H9 (cell line): Measurements from ENCODE around the gene ABCA3. TPM values are rescaled to one million over a fixed set of nuclear protein-coding genes. Genes with fewer than 3 reads are reported as not detected.

ENCODE experiments used
- DNase-seq: peaks from one replicate; pipeline ENCODE4 v3.0.0-alpha.2; 2017
- H2AFZ ChIP-seq: one replicate; pipeline ENCODE4 v1.6.1; 2013; ENCODE audit warnings: mild to moderate bottlenecking, low read length, control low read depth, moderate library complexity
- H2AK5ac ChIP-seq: 2 replicates; pipeline ENCODE4 v1.6.1; 2013; ENCODE audit warnings: low read length, control low read depth, mixed read lengths; ENCODE audit not compliant: insufficient read length
- H2BK120ac ChIP-seq: one replicate; pipeline ENCODE4 v1.6.1; 2013; ENCODE audit warnings: low read depth, mild to moderate bottlenecking, low read length, control low read depth, inconsistent platforms; ENCODE audit not compliant: poor library complexity, severe bottlenecking
- H2BK12ac ChIP-seq: 2 replicates; pipeline ENCODE4 v1.6.1; 2013; ENCODE audit warnings: low read length, control low read depth, mixed read lengths, low read depth; ENCODE audit not compliant: insufficient read length
- H2BK15ac ChIP-seq: 2 replicates; pipeline ENCODE4 v1.6.1; 2013; ENCODE audit warnings: low read depth, low read length, control low read depth
- H2BK20ac ChIP-seq: one replicate; pipeline ENCODE4 v1.6.1; 2013; ENCODE audit warnings: low read depth, mild to moderate bottlenecking, low read length, control low read depth, inconsistent platforms; ENCODE audit not compliant: poor library complexity, severe bottlenecking
- H2BK5ac ChIP-seq: 2 replicates; pipeline ENCODE4 v1.6.1; 2013; ENCODE audit warnings: low read length, control low read depth, mixed read lengths; ENCODE audit not compliant: insufficient read length
- H3K14ac ChIP-seq: 2 replicates; pipeline ENCODE4 v1.6.1; 2013; ENCODE audit warnings: low read length, control low read depth; ENCODE audit not compliant: insufficient read depth
- H3K18ac ChIP-seq: 2 replicates; pipeline ENCODE4 v1.6.1; 2013; ENCODE audit warnings: low read depth, mild to moderate bottlenecking, mixed read lengths, low read length, control low read depth; ENCODE audit not compliant: insufficient read length
- H3K23ac ChIP-seq: 2 replicates; pipeline ENCODE4 v1.6.1; 2013; ENCODE audit warnings: low read length, control low read depth, mixed read lengths, low read depth; ENCODE audit not compliant: insufficient read length
- H3K23me2 ChIP-seq: 2 replicates; pipeline ENCODE4 v1.6.1; 2013; ENCODE audit warnings: low read depth, mild to moderate bottlenecking, mixed read lengths, low read length, control low read depth; ENCODE audit not compliant: insufficient read length, poor library complexity, severe bottlenecking
- H3K27ac ChIP-seq: 2 replicates; pipeline ENCODE4 v1.5.1; 2013; ENCODE audit warnings: low read length, control low read depth, mixed read lengths, low read depth; ENCODE audit not compliant: insufficient read length
- H3K27me3 ChIP-seq: 2 replicates; pipeline ENCODE4 v1.6.1; 2013; ENCODE audit warnings: low read length, control low read depth, inconsistent platforms; ENCODE audit not compliant: insufficient read depth
- H3K4ac ChIP-seq: 2 replicates; pipeline ENCODE4 v1.6.1; 2013; ENCODE audit warnings: low read depth, mild to moderate bottlenecking, control low read depth, inconsistent platforms, low read length, moderate library complexity
- H3K4me1 ChIP-seq: 2 replicates; pipeline ENCODE4 v1.6.1; 2013; ENCODE audit warnings: low read length, control low read depth, inconsistent platforms; ENCODE audit not compliant: insufficient read depth
- H3K4me2 ChIP-seq: 2 replicates; pipeline ENCODE4 v1.6.1; 2013; ENCODE audit warnings: low read length, control low read depth, mixed read lengths; ENCODE audit not compliant: insufficient read length, insufficient read depth
- H3K56ac ChIP-seq: 2 replicates; pipeline ENCODE4 v1.6.1; 2013; ENCODE audit warnings: low read depth, mild to moderate bottlenecking, mixed read lengths, low read length, control low read depth; ENCODE audit not compliant: insufficient read length
- H3K79me1 ChIP-seq: 2 replicates; pipeline ENCODE4 v1.6.1; 2013; ENCODE audit warnings: low read depth, mild to moderate bottlenecking, moderate library complexity, low read length, control low read depth, inconsistent platforms; ENCODE audit not compliant: insufficient read depth, poor library complexity, severe bottlenecking
- H3K79me2 ChIP-seq: 2 replicates; pipeline ENCODE4 v1.6.1; 2013; ENCODE audit warnings: low read length, control low read depth, inconsistent platforms; ENCODE audit not compliant: insufficient read depth
- H3K9ac ChIP-seq: 2 replicates; pipeline ENCODE4 v1.6.1; 2013; ENCODE audit warnings: low read length, control low read depth, mixed read lengths; ENCODE audit not compliant: insufficient read length; ENCODE audit errors: extremely low read depth
- H3K9me3 ChIP-seq: one replicate; pipeline ENCODE4 v1.6.1; 2013; ENCODE audit warnings: low read depth, low read length, inconsistent platforms; ENCODE audit not compliant: control insufficient read depth
- H3T11ph ChIP-seq: one replicate; pipeline ENCODE4 v1.6.1; 2013; ENCODE audit warnings: mild to moderate bottlenecking, low read length, control low read depth, inconsistent platforms
- H4K20me1 ChIP-seq: one replicate; pipeline ENCODE4 v1.6.1; 2013; ENCODE audit not compliant: control insufficient read depth, insufficient read length, insufficient read depth
- H4K5ac ChIP-seq: 2 replicates; pipeline ENCODE4 v1.6.1; 2013; ENCODE audit warnings: low read depth, mild to moderate bottlenecking, mixed read lengths, low read length, control low read depth; ENCODE audit not compliant: insufficient read length
- H4K8ac ChIP-seq: replicated peaks from 2 replicates; pipeline ENCODE4 v1.6.1; 2013; ENCODE audit warnings: low read length, control low read depth, mixed read lengths, low read depth; ENCODE audit not compliant: insufficient read length
- H4K91ac ChIP-seq: 2 replicates; pipeline ENCODE4 v1.6.1; 2013; ENCODE audit warnings: low read depth, mild to moderate bottlenecking, moderate library complexity, mixed read lengths, low read length, control low read depth; ENCODE audit not compliant: insufficient read length
- H3K27ac Mint-ChIP-seq, 3 experiments: 2 replicates in 2 of 3; 3 replicates in 1 of 3; pipeline ENCODE4 v1.8.0; 2020 to 2021; ENCODE audit warnings: mixed read lengths in 3 of 3, mild to moderate bottlenecking in 1 of 3, moderate library complexity in 1 of 3
- H3K27me3 Mint-ChIP-seq: 2 replicates; pipeline ENCODE4 v1.8.0; 2021; ENCODE audit warnings: low read depth, mild to moderate bottlenecking, moderate library complexity, mixed read lengths
- H3K36me3 Mint-ChIP-seq, 3 experiments: 2 replicates in 2 of 3; 3 replicates in 1 of 3; pipeline ENCODE4 v1.8.0; 2020 to 2021; ENCODE audit warnings: low read depth in 3 of 3, mixed read lengths in 3 of 3; ENCODE audit not compliant: insufficient read depth in 1 of 3
- H3K4me1 Mint-ChIP-seq, 2 experiments: 2 replicates each; pipeline ENCODE4 v1.8.0; 2020; ENCODE audit warnings: mixed read lengths in 2 of 2
- H3K4me3 Mint-ChIP-seq, 2 experiments: 2 replicates in 1 of 2; 3 replicates in 1 of 2; pipeline ENCODE4 v1.8.0; 2020 to 2021; ENCODE audit warnings: mild to moderate bottlenecking in 2 of 2, mixed read lengths in 2 of 2, moderate library complexity in 1 of 2
- H3K9me3 Mint-ChIP-seq, 2 experiments: 2 replicates in 1 of 2; 3 replicates in 1 of 2; pipeline ENCODE4 v1.8.0; 2020; ENCODE audit warnings: mild to moderate bottlenecking in 2 of 2, mixed read lengths in 2 of 2, moderate library complexity in 1 of 2
- CTCF ChIP-seq: fragments of 200-600 bp; sonication (generic); conservative IDR thresholded peaks from 3 replicates; pipeline ENCODE4 v1.8.0; 2021; ENCODE audit warnings: antibody characterized with exemption, mild to moderate bottlenecking
- WGBS: extraction: QIAGEN DNeasy Blood & Tissue Kit; methylation state at CpG from one replicate; pipeline ENCODE4 v1.1.7; 2013; ENCODE audit warnings: missing lambda C conversion rate, low lambda C conversion rate, mixed read lengths; ENCODE audit not compliant: insufficient read length; ENCODE audit errors: extremely low coverage; 5-methylcytosine and 5-hydroxymethylcytosine counted together
- total RNA-seq: library from RNA; stranded (reverse); gene quantifications from 2 replicates; pipeline ENCODE4 v1.2.1, GENCODE V29; 2021

The ABCA3 gene
- total RNA-seq, 1 experiment from 2014 or later, result 8.0 TPM

DNA sequence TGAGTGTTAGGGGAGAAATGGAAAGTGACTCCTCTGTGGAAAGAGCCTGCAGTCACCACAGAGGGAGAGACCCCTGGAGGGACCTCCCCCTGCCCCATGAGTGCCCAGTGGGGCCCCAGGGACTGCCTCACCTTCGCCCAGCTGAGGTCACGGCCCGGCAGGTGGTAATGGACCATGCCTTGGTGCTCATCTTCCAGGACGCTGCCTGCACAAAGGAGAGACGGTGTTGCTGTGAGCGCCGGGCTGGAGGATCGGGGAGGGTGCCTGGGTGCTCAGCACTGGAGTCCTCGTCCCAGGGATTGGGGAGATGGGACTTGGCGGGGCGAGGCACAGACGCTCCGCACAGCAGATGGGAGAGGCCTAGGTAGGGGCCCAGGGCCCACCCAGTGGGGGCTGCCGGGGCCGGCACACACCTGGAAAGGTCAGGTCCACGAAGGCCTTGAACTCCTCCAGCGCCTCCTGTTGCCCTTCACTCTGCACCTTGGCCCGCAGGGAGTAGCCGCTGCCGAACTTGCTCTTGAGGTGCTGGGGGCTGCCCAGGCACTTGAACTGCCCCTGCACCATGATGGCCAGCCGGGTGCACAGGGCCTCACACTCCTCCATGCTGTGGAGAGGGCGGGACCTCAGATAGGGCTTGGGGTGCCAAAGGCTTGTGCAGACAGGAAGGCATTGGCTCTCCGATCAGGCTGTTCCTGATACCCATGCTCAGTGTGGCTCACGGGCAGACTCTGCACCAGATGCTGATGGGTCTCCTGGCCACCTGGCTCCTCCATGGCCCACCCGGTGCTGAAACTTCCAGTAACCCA lies 62.9 kb downstream of the ABCA3 start:
- Mint-ChIP-seq H3K27me3 (peaks cover 7% of the 10 kb centered on the region; the same call in 1 of the 2 replicates), H3K4me3 (no peak overlapping the region), H3K27ac (no peak overlapping the region), H3K9me3 (no peaks in the 10 kb centered on the region), H3K4me1 (peaks cover 5 to 17% of the 10 kb centered on the region in 2 experiments), H3K36me3 (peaks cover 0 to 7% (median 3%) of the 10 kb centered on the region in 3 experiments; a peak in 4 of 7 replicates)
- Histone ChIP-seq H3K14ac (no peak overlapping the region), H3K9ac (no peak overlapping the region), H4K5ac (no peak overlapping the region), H3K23ac (no peak overlapping the region), H3K79me1 (no peaks in the 10 kb centered on the region), H3K27me3 (no peaks in the 10 kb centered on the region), H2AFZ (no peak overlapping the region), H2BK5ac (no peak overlapping the region), H2BK20ac (no peak overlapping the region), H3T11ph (no peak overlapping the region), H4K8ac (no peak overlapping the region), H2BK12ac (no peak overlapping the region), H3K4ac (no peak overlapping the region), H3K27ac (no peak overlapping the region), H4K20me1 (no peaks in the 10 kb centered on the region), H3K9me3 (no peaks in the 10 kb centered on the region), H3K23me2 (no peaks in the 10 kb centered on the region), H3K4me1 (no peaks in the 10 kb centered on the region), H3K79me2 (no peaks in the 10 kb centered on the region), H3K18ac (no peak overlapping the region), H3K56ac (no peak overlapping the region), H2BK120ac (no peak overlapping the region), H2BK15ac (no peak overlapping the region), H4K91ac (no peak overlapping the region), H3K4me2 (no peak overlapping the region), H2AK5ac (no peak overlapping the region)
- no peak for DNase-seq
- no CpG with 5 or more reads among the region's 25 CpGs for WGBS
- no peak for TF ChIP-seq CTCF
